Measurements from ENCODE around the gene TNS3. TPM values are rescaled to one million over a fixed set of nuclear protein-coding genes. Genes with fewer than 3 reads are reported as not detected.

The TNS3 gene
- total and polyA plus RNA-seq, 3 experiments from 2014 or later: 1.4 to 1.5 TPM; not detected in 1

- Histone ChIP-seq H3K27ac (ENCODE audit: low read depth, low read length) (no peak overlapping the region), H3K36me3 (ENCODE audit: insufficient read depth, low read length) (no peaks in the 10 kb centered on the region), H3K4me3 (ENCODE audit: low read length) (no peak overlapping the region), H3K4me1 (ENCODE audit: insufficient read depth, low read length) (no peaks in the 10 kb centered on the region), H3K27me3 (ENCODE audit: insufficient read depth, low read length, poor library complexity, severe bottlenecking) (no peaks in the 10 kb centered on the region), H3K9me3 (ENCODE audit: low read length) (no peaks in the 10 kb centered on the region)
- ChIA-PET POLR2A (no interaction called here), CTCF (no interaction called here)
- H3K4me1 Mint-ChIP-seq: no peaks in the 10 kb centered on the region
- no peak overlapping the region for H3K4me3 Mint-ChIP-seq
- no peaks in the 10 kb centered on the region for H3K36me3 Mint-ChIP-seq
- no peak overlapping the region for H3K27ac Mint-ChIP-seq
- DNase-seq: no peak
- peaks cover 0 to 5% (median 3%) of the 10 kb centered on the region in 5 donors for H3K9me3 Mint-ChIP-seq
- peaks cover 3% of the 10 kb centered on the region in 2 donors for H3K27me3 Mint-ChIP-seq
Observed at GRCh38 chr7:47534322-47535034, 47.4 kb downstream of the TNS3 start.

GRCh38 chr7:47531584-47532492 lies 50.1 kb downstream of the TNS3 start:
- no peak overlapping the region for H3K27ac Mint-ChIP-seq
- no peaks in the 10 kb centered on the region for H3K27me3 ChIP-seq (ENCODE audit: insufficient read depth, low read length, poor library complexity, severe bottlenecking)
- no peak overlapping the region for H3K4me3 ChIP-seq (ENCODE audit: low read length)
- no peaks in the 10 kb centered on the region for H3K4me1 ChIP-seq (ENCODE audit: insufficient read depth, low read length)
- H3K9me3 ChIP-seq (ENCODE audit: low read length): no peaks in the 10 kb centered on the region
- ChIA-PET POLR2A (no interaction called here), CTCF (no interaction called here)
- no peaks in the 10 kb centered on the region for H3K36me3 ChIP-seq (ENCODE audit: insufficient read depth, low read length)
- H3K27me3 Mint-ChIP-seq: no peaks in the 10 kb centered on the region
- no peak overlapping the region for H3K4me3 Mint-ChIP-seq
- no peaks in the 10 kb centered on the region for H3K36me3 Mint-ChIP-seq
- H3K9me3 Mint-ChIP-seq: peaks cover 0 to 6% (median 5%) of the 10 kb centered on the region in 5 donors
- no peaks in the 10 kb centered on the region for H3K4me1 Mint-ChIP-seq
- DNase-seq: no peak
- no peak overlapping the region for H3K27ac ChIP-seq (ENCODE audit: low read depth, low read length)

GRCh38 chr7:47529826-47530555 lies 51.9 kb downstream of the TNS3 start:
- ChIA-PET CTCF (no interaction called here), POLR2A (no interaction called here)
- no peak overlapping the region for H3K4me3 ChIP-seq (ENCODE audit: low read length)
- no peak overlapping the region for H3K27ac ChIP-seq (ENCODE audit: low read depth, low read length)
- DNase-seq: no peak
- H3K4me1 Mint-ChIP-seq: no peaks in the 10 kb centered on the region
- no peak overlapping the region for H3K4me3 Mint-ChIP-seq
- H3K4me1 ChIP-seq (ENCODE audit: insufficient read depth, low read length): no peaks in the 10 kb centered on the region
- no peak overlapping the region for H3K27ac Mint-ChIP-seq
- no peaks in the 10 kb centered on the region for H3K9me3 ChIP-seq (ENCODE audit: low read length)
- H3K36me3 ChIP-seq (ENCODE audit: insufficient read depth, low read length): no peaks in the 10 kb centered on the region
- H3K9me3 Mint-ChIP-seq: peaks cover 0 to 6% (median 5%) of the 10 kb centered on the region in 5 donors
- no peaks in the 10 kb centered on the region for H3K27me3 Mint-ChIP-seq
- no peaks in the 10 kb centered on the region for H3K27me3 ChIP-seq (ENCODE audit: insufficient read depth, low read length, poor library complexity, severe bottlenecking)
- no peaks in the 10 kb centered on the region for H3K36me3 Mint-ChIP-seq

- Mint-ChIP-seq H3K36me3 (no peaks in the 10 kb centered on the region), H3K4me1 (no peaks in the 10 kb centered on the region), H3K9me3 (peaks cover 0 to 6% (median 5%) of the 10 kb centered on the region in 5 donors), H3K4me3 (no peak overlapping the region), H3K27me3 (no peaks in the 10 kb centered on the region), H3K27ac (no peak overlapping the region)
- Histone ChIP-seq H3K9me3 (ENCODE audit: low read length) (no peaks in the 10 kb centered on the region), H3K27ac (ENCODE audit: low read depth, low read length) (no peak overlapping the region), H3K4me1 (ENCODE audit: insufficient read depth, low read length) (no peaks in the 10 kb centered on the region), H3K4me3 (ENCODE audit: low read length) (no peak overlapping the region), H3K27me3 (ENCODE audit: insufficient read depth, low read length, poor library complexity, severe bottlenecking) (no peaks in the 10 kb centered on the region), H3K36me3 (ENCODE audit: insufficient read depth, low read length) (no peaks in the 10 kb centered on the region)
- DNase-seq: no peak
- ChIA-PET POLR2A (no interaction called here), CTCF (no interaction called here)
Observed at GRCh38 chr7:47529405-47529804, 52.5 kb downstream of the TNS3 start.

GRCh38 chr7:47528471-47528870 lies 53.4 kb downstream of the TNS3 start:
- H3K9me3 ChIP-seq (ENCODE audit: low read length): no peaks in the 10 kb centered on the region
- Mint-ChIP-seq H3K27ac (no peak overlapping the region), H3K9me3 (peaks cover 0 to 6% (median 5%) of the 10 kb centered on the region in 5 donors), H3K4me1 (no peaks in the 10 kb centered on the region), H3K36me3 (no peaks in the 10 kb centered on the region), H3K27me3 (no peaks in the 10 kb centered on the region), H3K4me3 (no peak overlapping the region)
- no peak overlapping the region for H3K4me3 ChIP-seq (ENCODE audit: low read length)
- ChIA-PET POLR2A (no interaction called here), CTCF (no interaction called here)
- H3K4me1 ChIP-seq (ENCODE audit: insufficient read depth, low read length): no peaks in the 10 kb centered on the region
- H3K27me3 ChIP-seq (ENCODE audit: insufficient read depth, low read length, poor library complexity, severe bottlenecking): no peaks in the 10 kb centered on the region
- H3K36me3 ChIP-seq (ENCODE audit: insufficient read depth, low read length): no peaks in the 10 kb centered on the region
- no peak overlapping the region for H3K27ac ChIP-seq (ENCODE audit: low read depth, low read length)
- DNase-seq: no peak

GRCh38 chr7:47526466-47526865 lies 55.4 kb downstream of the TNS3 start:
- H3K4me1 Mint-ChIP-seq: no peaks in the 10 kb centered on the region
- H3K4me1 ChIP-seq (ENCODE audit: insufficient read depth, low read length): no peaks in the 10 kb centered on the region
- CTCF ChIA-PET: no interaction called here
- no peak for DNase-seq
- no peak overlapping the region for H3K27ac Mint-ChIP-seq
- no peak overlapping the region for H3K4me3 ChIP-seq (ENCODE audit: low read length)
- H3K36me3 Mint-ChIP-seq: no peaks in the 10 kb centered on the region
- no peaks in the 10 kb centered on the region for H3K27me3 Mint-ChIP-seq
- POLR2A ChIA-PET: no interaction called here
- peaks cover 2 to 8% (median 5%) of the 10 kb centered on the region in 5 donors for H3K9me3 Mint-ChIP-seq
- no peaks in the 10 kb centered on the region for H3K27me3 ChIP-seq (ENCODE audit: insufficient read depth, low read length, poor library complexity, severe bottlenecking)
- H3K27ac ChIP-seq (ENCODE audit: low read depth, low read length): no peak overlapping the region
- H3K36me3 ChIP-seq (ENCODE audit: insufficient read depth, low read length): no peaks in the 10 kb centered on the region
- H3K9me3 ChIP-seq (ENCODE audit: low read length): no peaks in the 10 kb centered on the region
- no peak overlapping the region for H3K4me3 Mint-ChIP-seq

GRCh38 chr7:47525066-47525623 lies 56.8 kb downstream of the TNS3 start:
- Histone ChIP-seq H3K9me3 (ENCODE audit: low read length) (no peaks in the 10 kb centered on the region), H3K27ac (ENCODE audit: low read depth, low read length) (no peak overlapping the region), H3K36me3 (ENCODE audit: insufficient read depth, low read length) (no peaks in the 10 kb centered on the region), H3K27me3 (ENCODE audit: insufficient read depth, low read length, poor library complexity, severe bottlenecking) (no peaks in the 10 kb centered on the region), H3K4me1 (ENCODE audit: insufficient read depth, low read length) (no peaks in the 10 kb centered on the region), H3K4me3 (ENCODE audit: low read length) (no peak overlapping the region)
- POLR2A ChIA-PET: no interaction called here
- H3K27ac Mint-ChIP-seq: no peak overlapping the region
- CTCF ChIA-PET: no interaction called here
- H3K4me1 Mint-ChIP-seq: no peaks in the 10 kb centered on the region
- no peaks in the 10 kb centered on the region for H3K27me3 Mint-ChIP-seq
- H3K36me3 Mint-ChIP-seq: no peaks in the 10 kb centered on the region
- H3K9me3 Mint-ChIP-seq: peaks cover 2 to 8% (median 6%) of the 10 kb centered on the region in 5 donors
- no peak for DNase-seq
- no peak overlapping the region for H3K4me3 Mint-ChIP-seq

GRCh38 chr7:47523401-47523800 lies 58.5 kb downstream of the TNS3 start:
- H3K4me3 ChIP-seq (ENCODE audit: low read length): no peak overlapping the region
- ChIA-PET CTCF (no interaction called here), POLR2A (no interaction called here)
- Mint-ChIP-seq H3K4me1 (no peaks in the 10 kb centered on the region), H3K27me3 (no peaks in the 10 kb centered on the region), H3K36me3 (no peaks in the 10 kb centered on the region), H3K9me3 (peaks cover 0 to 8% (median 2%) of the 10 kb centered on the region in 5 donors), H3K4me3 (no peak overlapping the region), H3K27ac (no peak overlapping the region)
- no peaks in the 10 kb centered on the region for H3K27me3 ChIP-seq (ENCODE audit: insufficient read depth, low read length, poor library complexity, severe bottlenecking)
- no peaks in the 10 kb centered on the region for H3K9me3 ChIP-seq (ENCODE audit: low read length)
- no peak for DNase-seq
- no peaks in the 10 kb centered on the region for H3K4me1 ChIP-seq (ENCODE audit: insufficient read depth, low read length)
- H3K27ac ChIP-seq (ENCODE audit: low read depth, low read length): no peak overlapping the region
- H3K36me3 ChIP-seq (ENCODE audit: insufficient read depth, low read length): no peaks in the 10 kb centered on the region

Data from CD8-positive, alpha-beta memory T cell (primary cell).